Umbilical cord (tissue), 2 donors: ENCODE data around the gene ARID4A. TPM values are rescaled to one million over a fixed set of nuclear protein-coding genes. Genes with fewer than 3 reads are reported as not detected.
"Not testable (repeated sequence)": the region's sequence is repeated elsewhere in the genome, so short reads cannot be mapped to it uniquely, and the experiment has no call there.

Experiments used
- DNase-seq: peaks from one replicate; pipeline ENCODE4 v3.0.0-alpha.2; 2015; ENCODE audit warnings: low spot score
- total RNA-seq: library from RNA; depleted of rRNA; stranded (reverse); fragments of >200 nt; gene quantifications from one replicate; pipeline ENCODE4 v1.2.3, GENCODE V29; 2014; ENCODE audit warnings: low replicate concordance; ENCODE audit not compliant: insufficient read depth

Gene ARID4A
- total RNA-seq, 1 donor from 2014 or later, result 30.1 TPM

DNA sequence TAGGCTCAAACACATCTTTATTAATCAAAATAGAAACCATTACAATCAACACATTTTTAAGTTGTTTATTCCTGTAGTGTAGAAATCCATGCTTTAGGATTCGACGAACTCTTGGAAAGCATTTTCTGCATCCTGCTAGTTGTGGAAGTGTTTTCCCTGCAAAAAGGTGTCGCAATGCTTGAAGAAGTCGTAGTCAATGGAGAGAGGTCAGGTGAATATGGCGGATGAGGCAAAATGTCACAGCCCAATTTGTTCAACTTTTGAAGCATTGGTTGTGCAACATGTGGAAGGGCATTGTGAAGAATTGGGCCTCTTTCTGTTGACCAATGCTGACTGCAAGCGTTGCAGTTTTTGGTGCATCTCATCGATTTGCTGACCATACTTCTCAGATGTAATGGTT lies 4.2 kb upstream of the ARID4A start:
- DNase-seq, result no peak

DNA sequence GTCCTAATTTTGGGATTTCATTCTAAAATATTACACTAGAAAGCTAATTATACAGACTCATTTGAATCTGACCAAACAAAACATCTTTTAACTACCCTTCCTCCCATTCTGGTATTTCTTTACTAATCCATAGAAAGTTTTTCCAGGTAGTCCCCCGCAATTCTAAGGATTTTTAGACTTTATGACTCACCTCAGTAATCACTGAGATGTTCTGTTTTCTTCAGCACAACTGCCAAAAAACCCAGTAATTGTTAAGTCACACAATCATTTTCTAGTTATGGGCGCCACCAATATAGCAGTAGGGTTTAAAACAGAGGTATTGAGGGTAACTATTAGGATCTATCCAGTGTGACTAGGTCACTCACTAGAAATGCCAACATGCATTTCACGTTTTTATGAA lies 1.6 kb upstream of the ARID4A start:
- DNase-seq, result peak; percentile 13

DNA sequence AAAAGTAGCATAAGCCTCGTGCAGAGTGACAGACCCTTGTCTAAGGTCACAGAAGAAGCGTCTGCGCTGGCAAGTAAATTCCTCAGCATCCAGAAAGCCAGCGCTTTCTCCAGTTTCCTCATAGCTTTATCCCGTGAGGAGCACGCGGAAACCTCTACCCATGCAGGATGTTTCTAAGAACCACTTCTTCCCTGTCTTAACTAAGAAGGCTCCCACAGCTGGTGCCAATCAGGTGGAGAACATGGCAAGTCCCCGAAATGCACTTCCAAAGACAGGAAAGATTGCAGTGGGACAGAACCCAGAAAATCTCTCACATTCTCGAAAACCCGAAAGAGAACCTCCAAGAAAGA lies 968 bp upstream of the ARID4A start:
- no peak for DNase-seq

DNA sequence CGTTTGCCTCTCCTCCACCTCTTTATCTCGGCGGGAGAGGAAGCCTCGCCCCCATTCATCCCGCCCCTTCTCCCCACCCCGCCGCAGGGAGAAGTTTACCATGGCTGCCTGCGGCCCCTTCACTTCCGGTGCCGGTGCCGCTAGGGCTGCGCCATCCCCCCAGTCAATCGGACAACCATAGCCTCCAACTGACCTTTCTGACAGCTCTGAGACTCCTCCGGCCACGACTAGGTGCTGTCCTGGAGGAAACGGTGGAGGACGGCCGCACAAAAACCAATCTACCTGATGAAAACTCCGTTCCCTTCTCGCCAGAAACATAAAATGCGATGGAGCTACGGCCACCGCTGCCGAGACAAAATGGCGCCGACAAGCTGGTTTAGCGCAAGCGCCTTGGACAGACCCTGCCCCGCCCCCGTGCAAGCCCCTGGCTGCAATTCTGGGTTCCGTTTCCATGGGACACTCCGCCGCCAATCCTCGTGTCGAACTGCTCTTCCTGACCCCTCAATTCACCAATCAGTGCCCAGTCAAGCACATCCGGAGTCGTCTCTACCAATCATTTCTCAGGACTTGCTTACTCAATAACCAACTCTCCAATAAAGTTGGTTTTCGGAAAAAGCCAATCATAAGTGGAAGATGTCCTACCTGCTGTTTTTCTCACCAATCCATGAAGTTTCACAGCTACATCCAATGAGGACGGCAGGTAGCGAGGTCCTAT lies 436 bp upstream of the ARID4A start:
- DNase-seq, result peak; percentile 100

DNA sequence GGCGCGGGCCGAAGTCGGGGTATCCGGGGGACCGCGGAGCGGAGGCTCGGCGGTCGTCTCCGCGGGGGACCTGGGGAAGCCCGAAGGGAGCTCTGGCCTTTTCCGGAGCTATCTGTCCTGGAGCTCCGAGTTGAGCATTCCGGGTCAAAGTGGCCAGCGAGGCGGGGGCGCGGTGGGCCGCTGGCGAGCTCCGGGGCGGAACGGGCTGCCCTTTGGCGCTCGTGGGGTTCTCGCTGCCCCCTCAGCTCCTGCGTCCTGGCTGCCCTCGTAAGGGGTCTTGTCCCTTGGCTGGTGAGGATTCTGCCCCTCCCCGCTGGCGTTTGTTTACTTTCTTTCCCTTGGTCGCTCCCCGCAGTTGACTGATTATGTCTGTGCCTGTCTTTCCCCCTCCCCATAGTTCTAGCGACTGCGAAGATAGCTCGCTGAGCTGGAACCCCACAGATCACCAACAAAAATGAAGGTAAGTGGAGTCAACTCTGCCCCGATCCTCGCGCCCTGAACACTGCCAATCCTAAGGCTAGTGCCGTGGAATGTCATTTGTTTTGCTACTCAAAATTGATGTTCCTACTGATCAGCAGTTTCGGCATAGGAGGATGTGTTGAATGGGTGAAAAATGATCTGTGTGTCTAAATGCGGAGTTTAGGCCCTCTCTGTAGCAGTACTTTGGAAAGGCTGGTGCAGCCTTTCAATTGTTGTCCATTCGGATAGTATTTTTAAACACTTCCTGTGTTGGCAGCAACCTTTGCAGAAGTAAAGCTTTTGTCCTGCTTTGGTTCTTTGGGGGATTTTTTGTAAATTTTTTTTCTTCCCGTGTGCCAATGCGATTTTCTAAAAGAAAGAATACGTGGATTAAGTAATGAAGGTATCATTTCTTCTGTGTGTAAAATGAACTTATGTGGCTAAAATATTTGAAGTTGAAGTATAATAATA lies 1.3 kb downstream of the ARID4A start:
- DNase-seq, result peak; percentile 38

DNA sequence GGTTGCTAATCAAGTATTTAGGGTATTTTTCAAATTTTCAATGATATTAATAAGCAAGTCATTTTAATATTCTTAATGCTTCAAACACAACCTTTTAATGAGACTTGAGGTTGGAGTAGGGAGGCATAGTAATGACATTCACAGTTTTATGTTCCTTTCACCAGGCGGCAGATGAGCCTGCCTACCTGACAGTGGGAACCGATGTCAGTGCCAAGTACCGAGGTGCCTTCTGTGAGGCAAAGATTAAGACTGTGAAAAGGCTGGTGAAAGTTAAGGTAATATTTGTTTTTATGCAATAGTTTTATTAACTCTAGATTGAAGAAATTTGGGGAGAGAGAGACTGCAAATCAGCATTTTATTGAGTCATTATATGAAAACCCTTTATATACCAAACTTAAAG lies 3.1 kb downstream of the ARID4A start:
- no peak for DNase-seq

DNA sequence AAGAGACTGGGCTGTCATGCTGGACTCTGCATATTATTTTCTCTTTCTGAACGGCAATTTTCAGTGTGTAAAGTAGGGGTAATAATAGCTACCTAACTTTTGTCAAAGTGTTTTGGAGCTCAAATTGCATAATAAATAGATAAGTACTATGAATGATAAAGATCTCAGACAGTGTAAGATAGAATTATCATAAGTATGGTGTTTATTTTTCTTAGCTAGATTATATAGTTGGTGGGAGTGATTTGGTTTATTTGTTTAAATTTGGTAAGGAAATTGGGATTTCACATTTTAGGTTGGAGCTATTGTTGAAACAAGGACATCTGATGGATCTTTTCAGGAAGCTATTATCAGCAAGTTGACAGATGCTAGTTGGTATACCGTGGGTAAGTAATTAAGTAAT lies 7.4 kb downstream of the ARID4A start:
- no peak for DNase-seq

DNA sequence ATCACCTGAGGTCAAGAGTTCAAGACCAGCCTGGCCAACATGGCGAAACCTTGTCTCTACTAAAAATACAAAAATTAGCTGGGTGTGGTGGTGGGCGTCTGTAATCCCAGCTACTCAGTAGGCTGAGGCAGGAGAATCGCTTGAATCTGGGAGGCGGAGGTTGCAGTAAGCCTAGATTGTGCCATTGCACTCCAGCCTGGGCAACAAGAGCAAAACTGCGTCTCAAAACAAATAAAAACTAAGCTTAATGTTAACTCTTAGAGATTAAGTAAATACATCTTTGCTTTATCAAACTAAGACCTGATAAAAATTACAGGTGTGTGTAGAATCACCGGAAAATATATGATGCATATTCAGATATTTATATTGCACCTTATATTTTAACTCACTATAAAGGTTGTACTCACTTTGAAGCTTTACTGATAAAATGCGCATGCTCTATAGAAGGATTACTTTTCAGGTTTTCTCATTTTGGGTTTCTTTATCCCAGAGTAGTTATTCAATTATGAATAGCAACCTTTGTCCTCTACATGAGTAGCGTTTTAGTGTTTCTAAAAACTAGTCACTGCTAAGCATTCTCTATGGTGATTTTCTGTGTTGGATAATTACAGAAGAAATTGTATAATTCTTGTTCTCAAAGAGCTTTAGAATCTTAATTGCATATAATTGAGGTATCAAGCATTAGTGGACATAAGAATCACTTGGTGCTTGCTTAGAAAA lies 9.4 kb downstream of the ARID4A start:
- no peak for DNase-seq

DNA sequence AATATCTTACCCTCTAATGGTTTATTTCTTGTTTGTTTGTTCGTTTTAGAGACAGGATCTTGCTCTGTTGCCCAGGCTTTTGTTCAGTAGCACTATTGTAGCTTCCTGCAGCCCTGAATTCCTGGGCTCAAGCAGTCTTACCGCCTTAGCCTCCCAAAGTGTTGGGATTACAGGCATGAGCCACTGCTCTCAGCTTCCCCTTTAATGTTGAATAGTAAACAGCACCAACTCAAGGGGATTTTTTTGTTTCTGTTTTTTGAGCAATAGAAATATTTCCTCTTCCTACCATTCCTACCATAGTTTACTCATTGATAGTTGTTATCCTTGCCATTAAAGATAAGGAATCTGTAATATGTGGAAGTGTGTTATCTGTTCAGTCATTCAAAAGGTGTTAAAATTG lies 10.7 kb downstream of the ARID4A start:
- DNase-seq, result no peak

DNA sequence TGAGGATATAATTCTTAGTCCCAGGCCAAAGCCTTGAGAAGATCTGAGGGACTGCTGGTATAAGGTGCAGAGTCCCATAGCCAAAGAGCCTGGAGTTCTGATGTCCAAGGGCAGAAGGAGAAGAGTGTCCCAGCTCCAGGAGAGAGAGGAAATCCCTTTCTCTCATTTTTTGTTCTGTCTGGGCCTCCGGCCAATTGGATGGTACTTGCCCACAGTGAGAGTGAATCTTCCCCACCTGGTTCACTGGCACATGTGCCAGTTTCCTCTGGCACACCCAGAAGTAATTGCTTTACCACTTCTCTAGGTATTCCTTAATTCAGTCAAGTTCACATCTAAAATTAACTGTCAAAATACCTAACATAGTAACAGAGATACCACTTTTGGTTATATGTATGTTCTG lies 15.3 kb downstream of the ARID4A start:
- DNase-seq, result no peak

DNA sequence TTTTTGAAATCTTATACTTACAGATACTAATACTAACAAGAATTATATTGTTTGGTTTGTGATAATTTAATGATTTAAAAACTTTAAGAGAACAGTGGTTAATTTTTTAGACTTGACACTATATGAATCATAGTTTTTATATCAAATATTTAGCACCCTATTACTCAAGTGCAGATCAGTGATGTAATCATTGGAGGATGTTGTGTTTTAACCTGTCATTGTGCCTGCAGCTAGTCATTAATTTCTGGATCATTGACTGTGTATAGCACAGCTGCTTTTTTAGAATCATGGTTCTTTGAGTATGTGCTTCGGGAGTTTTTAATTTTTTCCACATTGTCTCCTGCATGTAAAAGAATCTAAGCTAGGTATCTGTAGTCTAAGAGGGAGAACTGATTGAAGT lies 17.3 kb downstream of the ARID4A start:
- DNase-seq, result no peak

DNA sequence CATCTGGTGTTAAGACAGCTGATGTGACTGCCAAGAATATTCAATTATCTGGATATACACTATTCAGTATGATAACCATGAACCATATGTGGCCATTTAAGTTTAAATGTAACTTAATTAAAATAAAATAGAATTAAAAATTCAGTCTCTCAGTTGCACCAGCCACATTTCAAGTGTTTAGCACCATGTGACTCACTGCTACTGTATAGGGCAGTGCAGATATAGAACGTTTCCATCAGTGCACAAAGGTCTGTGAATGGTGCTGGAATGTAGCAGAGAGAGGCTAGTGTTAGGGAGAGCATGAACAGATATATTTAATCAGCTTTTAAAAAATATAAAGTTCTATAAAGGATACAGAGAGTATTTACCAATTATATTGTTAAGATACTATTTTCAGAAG lies 28.7 kb downstream of the ARID4A start:
- DNase-seq, result no peak

DNA sequence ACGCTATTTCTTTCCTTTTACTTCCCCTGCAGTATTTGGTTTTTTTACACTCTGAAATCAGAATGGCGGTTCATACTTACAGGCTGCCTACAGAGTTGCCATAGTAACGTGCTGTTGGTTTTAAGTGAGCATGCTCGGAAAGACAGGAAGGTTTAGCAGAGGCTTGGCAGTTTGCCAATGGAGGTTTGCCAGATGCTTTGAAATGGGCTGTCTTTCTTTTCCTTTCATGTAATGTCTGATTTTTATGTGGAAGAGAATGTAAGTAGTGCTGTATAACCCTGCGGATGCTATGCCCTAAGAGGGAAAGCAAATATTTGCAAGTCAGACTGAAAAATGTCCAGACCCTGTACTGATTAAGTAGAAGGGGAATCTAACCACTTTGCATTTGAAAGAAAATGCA lies 32.8 kb downstream of the ARID4A start:
- peak; percentile 100 for DNase-seq

DNA sequence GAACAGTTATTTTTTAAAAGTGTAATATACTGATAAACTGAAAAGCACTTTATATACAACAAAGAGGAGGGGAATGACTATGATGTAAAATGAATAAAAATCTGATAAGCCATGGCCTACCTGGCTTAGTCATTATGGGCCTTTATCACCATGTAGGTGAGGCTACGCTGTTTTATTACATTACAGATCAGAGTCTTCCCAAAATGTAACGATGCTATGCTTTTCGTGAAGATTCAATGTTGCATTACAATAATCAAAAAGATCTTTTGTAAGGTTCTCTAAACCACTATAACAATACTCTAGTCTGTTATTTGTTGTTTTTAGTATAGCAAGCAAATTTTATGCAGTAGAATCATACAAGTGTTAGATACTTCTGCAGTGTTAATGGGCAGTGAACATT lies 34.2 kb downstream of the ARID4A start:
- DNase-seq, result no peak

DNA sequence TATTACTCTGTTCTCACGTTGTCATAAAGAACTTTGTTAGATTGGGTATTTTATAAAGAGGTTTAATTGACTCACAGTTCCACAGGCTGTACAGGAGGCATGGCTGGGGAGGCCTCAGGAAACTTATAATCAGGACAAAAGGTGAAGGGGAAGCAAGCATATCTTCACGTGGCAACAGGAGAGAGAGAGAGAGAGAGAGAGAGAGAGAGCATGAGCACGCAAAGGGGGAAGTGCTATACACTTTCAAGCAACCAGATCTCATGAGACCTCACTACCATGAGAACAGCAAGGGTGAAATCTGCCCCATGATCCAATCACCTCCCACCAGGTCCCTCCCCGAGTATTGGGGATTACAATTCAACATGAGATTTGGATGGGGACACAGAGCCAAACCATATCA lies 41.3 kb downstream of the ARID4A start:
- not testable (repeated sequence) for DNase-seq

DNA sequence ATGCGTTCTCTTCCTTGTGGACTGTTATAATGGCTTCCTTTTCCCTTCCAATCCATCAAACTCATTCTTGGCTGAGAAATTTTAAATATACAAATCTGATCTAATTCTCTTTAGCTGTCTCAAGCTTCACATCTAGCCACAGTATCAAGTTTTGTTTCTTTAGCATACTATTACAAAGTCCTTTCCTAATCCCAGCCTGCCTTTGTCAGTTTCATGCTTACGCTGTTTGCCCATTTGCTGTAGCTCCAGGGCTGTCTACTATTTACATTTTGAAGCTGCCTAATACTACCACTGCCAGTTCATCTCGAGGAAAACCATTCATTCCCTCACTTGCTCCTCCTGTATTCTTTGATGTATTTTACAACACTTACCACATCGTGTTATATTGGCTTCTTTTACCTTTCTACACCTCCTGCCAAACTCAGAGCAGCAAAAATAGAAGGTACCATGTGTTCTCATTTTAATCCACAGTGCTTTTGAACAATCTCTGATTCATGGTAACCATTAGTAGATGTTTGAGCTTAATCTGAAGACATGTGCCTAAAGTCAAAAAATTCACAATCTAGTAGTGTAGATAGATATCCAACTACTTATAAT lies 42.9 kb downstream of the ARID4A start:
- DNase-seq, result no peak

DNA sequence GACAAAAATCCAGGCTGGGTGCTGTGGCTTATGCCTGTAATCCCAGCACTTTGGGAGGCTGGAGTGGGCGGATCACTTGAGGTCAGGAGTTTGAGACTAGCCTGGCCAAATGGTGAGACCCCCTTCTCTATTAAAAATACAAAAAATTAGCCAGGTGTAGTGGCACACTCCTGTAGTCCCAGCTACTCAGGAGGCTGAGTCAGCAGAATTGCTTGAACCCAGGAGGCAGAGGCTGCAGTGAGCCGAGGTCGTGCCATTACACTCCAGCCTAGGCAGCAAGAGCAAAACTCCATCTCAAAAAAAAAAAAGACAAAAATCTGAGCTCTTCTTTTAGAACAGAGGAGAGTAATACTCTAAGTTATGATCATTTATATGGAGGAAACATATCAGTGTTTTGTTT lies 45.2 kb downstream of the ARID4A start:
- not testable (repeated sequence) for DNase-seq

DNA sequence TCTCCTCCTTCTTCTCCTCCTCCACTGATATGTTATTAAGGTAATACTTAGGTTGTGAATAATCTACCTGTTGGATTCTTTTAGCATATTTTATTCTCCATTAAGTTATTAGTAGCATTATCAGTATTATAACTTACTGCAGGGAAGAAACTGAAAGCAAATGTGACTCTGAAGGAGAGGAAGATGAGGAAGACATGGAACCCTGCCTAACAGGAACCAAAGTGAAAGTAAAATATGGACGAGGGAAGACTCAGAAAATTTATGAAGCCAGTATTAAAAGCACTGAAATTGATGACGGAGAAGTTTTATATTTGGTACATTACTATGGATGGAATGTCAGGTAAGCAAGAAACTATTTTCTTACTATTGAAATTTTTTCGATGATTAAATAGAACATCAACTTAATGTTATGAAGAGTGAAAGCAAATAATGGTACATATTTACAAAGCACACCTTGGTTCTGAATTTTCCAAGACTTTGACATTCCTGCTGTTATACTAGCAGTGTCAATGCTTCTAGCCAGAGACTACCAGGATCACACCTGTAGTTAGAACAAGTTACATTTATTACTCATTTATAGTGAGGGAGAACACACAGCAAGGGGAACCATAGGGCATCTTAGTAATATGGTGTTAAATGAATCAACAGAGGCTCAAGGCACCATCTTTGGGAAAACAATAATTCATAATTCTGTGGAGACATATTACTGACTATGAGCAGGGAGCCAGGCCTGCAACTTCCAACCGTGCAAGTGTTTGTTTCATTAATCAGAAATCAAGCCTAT lies 55.4 kb downstream of the ARID4A start:
- no peak for DNase-seq

DNA sequence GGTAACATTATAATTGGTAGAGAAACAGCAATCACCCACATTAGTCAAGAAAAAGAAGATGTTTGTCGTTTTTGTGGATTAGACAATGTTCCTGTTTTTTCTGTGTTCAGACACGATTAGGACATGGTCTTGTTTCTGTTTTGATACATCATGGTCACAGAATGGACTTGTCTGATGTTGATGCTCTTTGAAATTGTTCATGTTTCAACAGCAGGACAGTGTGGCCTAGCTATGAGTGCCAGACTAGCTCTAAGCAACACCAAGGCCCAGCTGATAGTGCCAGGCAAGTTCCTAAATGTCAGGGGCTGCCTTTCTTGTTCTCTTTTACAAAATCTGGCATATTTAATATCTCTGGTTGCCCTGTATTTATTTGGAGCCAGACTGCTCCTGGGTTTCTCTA lies 56.5 kb downstream of the ARID4A start:
- no peak for DNase-seq

DNA sequence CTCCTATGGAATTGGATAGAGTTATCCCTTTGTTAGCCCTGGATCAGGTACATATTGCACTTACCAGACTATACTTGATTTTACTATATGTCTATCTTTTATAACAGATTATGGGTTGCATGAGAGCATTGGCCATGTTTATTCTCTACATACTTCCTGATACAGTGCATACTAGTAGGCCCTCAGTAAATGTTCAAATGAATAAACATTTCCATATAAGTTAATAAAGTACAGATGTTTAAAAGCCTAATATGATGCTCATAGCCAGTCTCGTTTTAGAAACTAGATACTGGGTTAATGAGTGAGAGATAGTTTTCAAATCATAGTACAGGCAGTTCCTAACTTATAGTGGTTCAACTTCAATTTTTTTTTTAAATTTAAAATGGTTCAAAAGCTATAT lies 57.9 kb downstream of the ARID4A start:
- no peak for DNase-seq

DNA sequence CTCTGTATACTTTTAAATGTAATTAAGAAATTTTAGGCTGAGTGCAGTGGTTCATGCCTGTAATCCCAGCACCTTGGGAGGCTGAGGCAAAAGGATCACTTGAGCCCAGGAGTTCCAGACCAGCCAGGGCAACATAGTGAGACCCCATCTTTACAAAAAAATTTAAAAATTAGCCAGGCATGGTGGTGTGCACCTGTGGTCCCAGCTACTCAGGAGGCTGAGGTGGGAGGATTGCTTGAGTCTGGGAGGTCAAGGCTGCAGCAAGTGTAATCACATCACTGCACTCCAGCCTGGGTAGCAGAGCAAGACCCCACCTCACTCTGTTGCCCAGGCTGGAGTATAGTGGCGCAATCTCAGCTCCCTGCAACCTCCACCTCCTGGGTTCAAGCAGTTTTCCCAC lies 63.9 kb downstream of the ARID4A start:
- not testable (repeated sequence) for DNase-seq
